Putamen (tissue), 1 donor: ENCODE data around the gene CTNNA1.
"Not testable (repeated sequence)": the region's sequence is repeated elsewhere in the genome, so short reads cannot be mapped to it uniquely, and the experiment has no call there.

Experiments
- DNase-seq: peaks from one replicate; pipeline ENCODE4 v3.0.0-alpha.2; 2016; ENCODE audit warnings: low spot score

Gene CTNNA1

GRCh38 chr5:138752951-138753793 is at the start of gene CTNNA1:
Gene CTNNA1, plus strand, starts transcription at chr5:138753425. Its CDS starts 28,500 bp downstream, at chr5:138781925.
- peak; percentile 69 for DNase-seq

GRCh38 chr5:138703777-138704176 is 49.4 kb upstream of the CTNNA1 start:
- not testable (repeated sequence) for DNase-seq

- no peak for DNase-seq
Observed at GRCh38 chr5:138705007-138705406, 48.2 kb upstream of the CTNNA1 start.

GRCh38 chr5:138705567-138705966 is 47.7 kb upstream of the CTNNA1 start:
- DNase-seq = no peak

GRCh38 chr5:138706655-138707480 is 46.4 kb upstream of the CTNNA1 start:
- no peak for DNase-seq

- DNase-seq = no peak
Observed at GRCh38 chr5:138708791-138709190, 44.4 kb upstream of the CTNNA1 start.

GRCh38 chr5:138709202-138709601 is 44.0 kb upstream of the CTNNA1 start:
- DNase-seq = no peak

GRCh38 chr5:138711087-138711486 is 42.1 kb upstream of the CTNNA1 start:
- DNase-seq = no peak

- no peak for DNase-seq
Observed at GRCh38 chr5:138711811-138712210, 41.4 kb upstream of the CTNNA1 start.

GRCh38 chr5:138712324-138712723 is 40.9 kb upstream of the CTNNA1 start:
- DNase-seq = no peak

- no peak for DNase-seq
Observed at GRCh38 chr5:138712791-138713190, 40.4 kb upstream of the CTNNA1 start.

GRCh38 chr5:138713247-138713646 is 40.0 kb upstream of the CTNNA1 start:
- DNase-seq = no peak

GRCh38 chr5:138714694-138715093 is 38.5 kb upstream of the CTNNA1 start:
- no peak for DNase-seq

GRCh38 chr5:138715931-138716432 is 37.2 kb upstream of the CTNNA1 start:
- DNase-seq = not testable (repeated sequence)

GRCh38 chr5:138716456-138716924 is 36.7 kb upstream of the CTNNA1 start:
- no peak for DNase-seq

- DNase-seq = no peak
Observed at GRCh38 chr5:138717399-138717798, 35.8 kb upstream of the CTNNA1 start.

- DNase-seq = no peak
Observed at GRCh38 chr5:138719811-138720210, 33.4 kb upstream of the CTNNA1 start.

- DNase-seq = no peak
Observed at GRCh38 chr5:138720840-138721239, 32.4 kb upstream of the CTNNA1 start.

GRCh38 chr5:138721979-138722378 is 31.2 kb upstream of the CTNNA1 start:
- no peak for DNase-seq

- no peak for DNase-seq
Observed at GRCh38 chr5:138722544-138723177, 30.6 kb upstream of the CTNNA1 start.

GRCh38 chr5:138724470-138725146 is 28.6 kb upstream of the CTNNA1 start:
- DNase-seq = no peak
